Naive thymus-derived CD8-positive, alpha-beta T cell (primary cell): Measurements from ENCODE around the gene MYEOV. TPM values are rescaled to one million over a fixed set of nuclear protein-coding genes. Genes with fewer than 3 reads are reported as not detected.

Experiments used
- ATAC-seq, 2 donors: fragments of 150-1000 bp; cut with Tn5 transposase in 1 of 2; sonication (Bioruptor Pico), chemical (Tn5 transposase) in 1 of 2; 1 replicate in 1 of 2; 2 replicates in 1 of 2; pipeline ENCODE4 v1.10.0; 2021; ENCODE audit warnings: mild to moderate bottlenecking in 2 of 2, moderate library complexity in 2 of 2
- POLR2A ChIA-PET: fragments of 350-600 bp; sonication (Branson Sonifier 250); formaldehyde crosslinking; loops from one replicate; lab custom pipeline; 2021; ENCODE audit warnings: antibody characterized with exemption; lab: Charles Lee
- DNase-seq, 10 donors: peaks; one replicate each; pipeline versions ENCODE4 v3.0.0 to v3.0.0-alpha.2; 2020 to 2022
- H3K27ac Mint-ChIP-seq, 10 donors: one replicate each; pipeline ENCODE4 v1.8.0; 2020 to 2022; ENCODE audit warnings: mild to moderate bottlenecking in 10 of 10, mixed read lengths in 10 of 10, moderate library complexity in 4 of 10, inconsistent platforms in 1 of 10
- H3K27me3 Mint-ChIP-seq, 5 donors: one replicate each; pipeline ENCODE4 v1.8.0; 2021 to 2022; ENCODE audit warnings: mixed read lengths in 5 of 5
- H3K36me3 Mint-ChIP-seq, 3 donors: one replicate each; pipeline ENCODE4 v1.8.0; 2020 to 2022; ENCODE audit warnings: mixed read lengths in 3 of 3, mild to moderate bottlenecking in 2 of 3, inconsistent platforms in 1 of 3
- H3K4me1 Mint-ChIP-seq, 4 donors: one replicate each; pipeline ENCODE4 v1.8.0; 2021 to 2022; ENCODE audit warnings: mixed read lengths in 4 of 4
- H3K4me3 Mint-ChIP-seq, 10 donors: one replicate each; pipeline ENCODE4 v1.8.0; 2020 to 2022; ENCODE audit warnings: mild to moderate bottlenecking in 10 of 10, mixed read lengths in 10 of 10, moderate library complexity in 6 of 10, inconsistent platforms in 1 of 10
- H3K9me3 Mint-ChIP-seq, 9 donors: one replicate each; pipeline ENCODE4 v1.8.0; 2020 to 2022; ENCODE audit warnings: mixed read lengths in 9 of 9, mild to moderate bottlenecking in 3 of 9, inconsistent platforms in 1 of 9, moderate library complexity in 1 of 9
- polyA plus RNA-seq, 3 donors: library from polyadenylated mRNA; unstranded; fragments of 300-500 nt; fragmentation: Illumina TruSeq; gene quantifications; one replicate each; pipeline ENCODE4 v1.2.3, GENCODE V29; 2021
- total RNA-seq, 8 experiments: library from RNA in 2 of 8; stranded (reverse) in 2 of 8; gene quantifications; one replicate each; pipeline ENCODE4 v1.2.3 and lab custom pipeline; 2021 to 2026

MYEOV gene
- total and polyA plus RNA-seq, 5 experiments from 2014 or later: not detected

- peaks cover 0 to 1% (median 0%) of the 10 kb centered on the region in 4 donors for H3K4me1 Mint-ChIP-seq
- H3K27me3 Mint-ChIP-seq: peaks cover 0 to 35% (median 3%) of the 10 kb centered on the region in 5 donors
- ATAC-seq: no peak
- POLR2A ChIA-PET: no interaction called here
- H3K27ac Mint-ChIP-seq: no peak overlapping the region
- no peak for DNase-seq
- peaks cover 0 to 15% (median 6%) of the 10 kb centered on the region in 9 donors for H3K9me3 Mint-ChIP-seq
- peaks cover 0 to 14% (median 6%) of the 10 kb centered on the region in 3 donors for H3K36me3 Mint-ChIP-seq
- no peak overlapping the region for H3K4me3 Mint-ChIP-seq
Measured at GRCh38 chr11:69257134-69257533, 36.8 kb upstream of the MYEOV start.

DNA sequence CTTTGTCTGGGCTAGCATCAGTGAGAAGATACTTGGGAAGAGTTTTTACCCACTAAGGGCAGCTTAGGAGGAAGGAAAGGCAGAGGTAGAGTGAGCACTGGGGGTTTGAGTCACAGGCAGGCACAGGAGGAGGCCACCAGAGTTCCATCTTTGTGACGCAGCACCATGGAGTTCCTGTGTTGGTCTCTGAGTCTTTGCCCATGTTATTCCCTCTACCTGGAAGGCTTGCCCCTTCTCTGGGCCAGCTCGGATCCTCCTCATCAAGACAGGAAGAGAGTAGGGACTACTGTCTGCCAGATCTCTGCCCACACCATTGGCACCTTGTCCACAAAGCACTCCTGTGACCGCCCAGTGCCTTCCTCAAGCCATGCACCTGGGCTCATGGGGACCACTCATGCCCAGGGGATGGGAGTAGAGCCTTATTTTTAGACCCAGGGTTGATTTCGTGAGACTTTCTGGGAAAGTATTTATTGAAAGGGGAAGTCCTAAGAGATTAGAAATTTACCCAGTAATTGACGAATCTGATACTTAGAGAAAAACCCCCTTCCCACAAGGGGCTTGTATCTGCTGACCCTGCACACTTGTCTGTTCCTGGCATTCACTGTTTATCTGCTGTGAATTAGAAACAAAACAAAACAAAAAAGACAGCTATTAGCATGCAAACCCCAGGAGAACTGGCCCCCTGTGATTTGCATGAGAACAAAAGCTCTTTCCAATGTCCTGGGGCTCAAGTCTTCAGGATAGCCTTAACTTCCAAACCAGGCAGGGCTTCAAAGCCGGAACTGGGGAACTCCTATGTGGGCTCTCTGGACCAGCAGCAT is 35.9 kb upstream of the MYEOV start:
- H3K4me1 Mint-ChIP-seq: peaks cover 0 to 2% (median 0%) of the 10 kb centered on the region in 4 donors
- POLR2A ChIA-PET: no interaction called here
- H3K4me3 Mint-ChIP-seq: no peak overlapping the region
- DNase-seq (no peak), ATAC-seq (no peak)
- peaks cover 0 to 14% (median 3%) of the 10 kb centered on the region in 3 donors for H3K36me3 Mint-ChIP-seq
- H3K9me3 Mint-ChIP-seq: peaks cover 0 to 17% (median 6%) of the 10 kb centered on the region in 9 donors
- H3K27me3 Mint-ChIP-seq: peaks cover 0 to 41% (median 3%) of the 10 kb centered on the region in 5 donors
- H3K27ac Mint-ChIP-seq: no peak overlapping the region

- no peak overlapping the region for H3K27ac Mint-ChIP-seq
- H3K4me3 Mint-ChIP-seq: no peak overlapping the region
- peaks cover 0 to 24% (median 3%) of the 10 kb centered on the region in 9 donors for H3K9me3 Mint-ChIP-seq
- peaks cover 0 to 35% (median 3%) of the 10 kb centered on the region in 5 donors for H3K27me3 Mint-ChIP-seq
- H3K36me3 Mint-ChIP-seq: peaks cover 0 to 8% (median 0%) of the 10 kb centered on the region in 3 donors
- POLR2A ChIA-PET: no interaction called here
- DNase-seq (no peak), ATAC-seq (no peak)
- H3K4me1 Mint-ChIP-seq: peaks cover 0 to 4% (median 0%) of the 10 kb centered on the region in 4 donors
Measured at GRCh38 chr11:69259096-69259495, 34.9 kb upstream of the MYEOV start.

DNA sequence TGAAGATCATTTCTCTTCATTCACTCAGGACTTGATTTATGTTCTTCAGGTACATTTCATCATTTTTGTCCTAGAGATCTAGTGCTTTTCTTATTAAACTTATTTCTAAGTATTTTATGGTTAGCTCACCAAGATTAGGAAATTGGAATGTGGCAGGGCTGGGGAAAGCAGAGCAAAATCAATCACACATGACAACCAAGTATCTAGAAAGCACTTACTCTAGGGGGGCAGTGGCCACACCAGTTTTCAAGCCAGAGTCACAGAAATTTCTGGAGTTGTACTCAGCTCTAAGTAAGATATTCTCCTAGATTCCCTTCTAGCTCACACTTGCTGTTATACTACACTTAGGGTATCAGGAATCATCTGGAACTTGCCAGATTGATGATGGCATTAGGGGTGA is 33.3 kb upstream of the MYEOV start:
- no peak for ATAC-seq
- peaks cover 0 to 4% (median 0%) of the 10 kb centered on the region in 4 donors for H3K4me1 Mint-ChIP-seq
- no peak overlapping the region for H3K4me3 Mint-ChIP-seq
- POLR2A ChIA-PET: no interaction called here
- DNase-seq: no peak
- peaks cover 0 to 22% (median 1%) of the 10 kb centered on the region in 5 donors for H3K27me3 Mint-ChIP-seq
- H3K9me3 Mint-ChIP-seq: peaks cover 0 to 23% (median 2%) of the 10 kb centered on the region in 9 donors
- H3K27ac Mint-ChIP-seq: no peak overlapping the region
- H3K36me3 Mint-ChIP-seq: peaks cover 0 to 6% (median 0%) of the 10 kb centered on the region in 3 donors

GRCh38 chr11:69261116-69261515 is 32.8 kb upstream of the MYEOV start:
- peaks cover 0 to 1% (median 0%) of the 10 kb centered on the region in 3 donors for H3K36me3 Mint-ChIP-seq

GRCh38 chr11:69262918-69263735 is 30.8 kb upstream of the MYEOV start:
- POLR2A ChIA-PET: no interaction called here
- Mint-ChIP-seq H3K27ac (peak overlapping the region in 1 of 10 donors; percentile 5), H3K4me3 (no peak overlapping the region), H3K27me3 (peaks cover 0 to 12% (median 3%) of the 10 kb centered on the region in 5 donors), H3K36me3 (no peaks in the 10 kb centered on the region), H3K9me3 (peaks cover 0 to 15% (median 0%) of the 10 kb centered on the region in 9 donors), H3K4me1 (peaks cover 0 to 4% (median 0%) of the 10 kb centered on the region in 4 donors)
- DNase-seq (no peak), ATAC-seq (no peak)

More at GRCh38 chr11:69261116-69261515, 32.8 kb upstream of the MYEOV start:
- peaks cover 0 to 18% (median 0%) of the 10 kb centered on the region in 9 donors for H3K9me3 Mint-ChIP-seq
- peaks cover 0 to 17% (median 1%) of the 10 kb centered on the region in 5 donors for H3K27me3 Mint-ChIP-seq
- peak overlapping the region in 1 of 10 donors; percentile 18 for H3K27ac Mint-ChIP-seq
- no peak for DNase-seq
- POLR2A ChIA-PET: interaction anchor here (0.6 kb wide), 1 partner anchor 214 kb away, joined by 3 read pairs; no protein-coding TSS in a partner anchor
- H3K4me1 Mint-ChIP-seq: peaks cover 0 to 4% (median 0%) of the 10 kb centered on the region in 4 donors
- no peak overlapping the region for H3K4me3 Mint-ChIP-seq
- ATAC-seq: no peak

- POLR2A ChIA-PET: no interaction called here
- DNase-seq: no peak
- Mint-ChIP-seq H3K27ac (no peak overlapping the region), H3K9me3 (peaks cover 0 to 15% (median 0%) of the 10 kb centered on the region in 9 donors), H3K4me3 (no peak overlapping the region), H3K27me3 (peaks cover 0 to 12% (median 3%) of the 10 kb centered on the region in 5 donors), H3K36me3 (no peaks in the 10 kb centered on the region), H3K4me1 (peaks cover 0 to 4% (median 0%) of the 10 kb centered on the region in 4 donors)
- ATAC-seq: no peak
Measured at GRCh38 chr11:69263736-69264052, 30.3 kb upstream of the MYEOV start.

GRCh38 chr11:69264486-69264885 is 29.5 kb upstream of the MYEOV start:
- H3K27me3 Mint-ChIP-seq: peaks cover 0 to 12% (median 3%) of the 10 kb centered on the region in 5 donors
- peaks cover 0 to 15% (median 0%) of the 10 kb centered on the region in 9 donors for H3K9me3 Mint-ChIP-seq
- no peak for DNase-seq
- H3K36me3 Mint-ChIP-seq: no peaks in the 10 kb centered on the region
- peak overlapping the region in 1 of 10 donors; percentile 63 for H3K27ac Mint-ChIP-seq
- POLR2A ChIA-PET: interaction anchor here (0.6 kb wide), 1 partner anchor 712 kb away, joined by 7 read pairs; no protein-coding TSS in a partner anchor
- H3K4me3 Mint-ChIP-seq: no peak overlapping the region
- peaks cover 0 to 4% (median 0%) of the 10 kb centered on the region in 4 donors for H3K4me1 Mint-ChIP-seq
- ATAC-seq: no peak

DNA sequence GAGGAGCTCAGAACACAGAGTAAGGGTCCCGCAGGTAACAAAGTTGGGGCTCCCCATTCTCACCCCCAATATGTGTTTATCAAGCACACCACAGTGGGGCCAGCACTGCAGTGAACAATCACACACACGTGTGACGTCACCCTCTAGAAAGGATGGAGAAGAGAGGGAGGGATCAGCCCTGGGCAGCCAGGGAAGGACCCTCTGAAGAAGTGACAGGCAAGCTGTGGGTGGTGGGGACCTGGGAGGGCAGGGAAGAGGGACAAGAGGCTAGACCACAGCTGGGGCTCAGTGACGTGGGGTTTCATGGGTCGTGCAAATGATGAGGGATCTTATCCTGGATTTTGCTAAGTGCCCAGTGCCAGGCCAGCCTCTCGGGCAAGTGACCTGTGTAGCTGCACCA is 28.7 kb upstream of the MYEOV start:
- H3K27ac Mint-ChIP-seq: no peak overlapping the region
- peaks cover 0 to 12% (median 3%) of the 10 kb centered on the region in 5 donors for H3K27me3 Mint-ChIP-seq

GRCh38 chr11:69265911-69266510 is 27.9 kb upstream of the MYEOV start:
- POLR2A ChIA-PET: no interaction called here
- Mint-ChIP-seq H3K36me3 (no peaks in the 10 kb centered on the region), H3K9me3 (peaks cover 0 to 15% (median 0%) of the 10 kb centered on the region in 9 donors), H3K27me3 (peaks cover 0 to 12% (median 3%) of the 10 kb centered on the region in 5 donors), H3K4me1 (peaks cover 0 to 4% (median 0%) of the 10 kb centered on the region in 4 donors), H3K4me3 (no peak overlapping the region), H3K27ac (no peak overlapping the region)
- no peak for ATAC-seq
- no peak for DNase-seq

More for the DNA sequence above, 28.7 kb upstream of the MYEOV start:
- POLR2A ChIA-PET: no interaction called here
- Mint-ChIP-seq H3K36me3 (no peaks in the 10 kb centered on the region), H3K4me1 (peaks cover 0 to 4% (median 0%) of the 10 kb centered on the region in 4 donors), H3K9me3 (peaks cover 0 to 15% (median 0%) of the 10 kb centered on the region in 9 donors), H3K4me3 (no peak overlapping the region)
- ATAC-seq (no peak), DNase-seq (no peak)

DNA sequence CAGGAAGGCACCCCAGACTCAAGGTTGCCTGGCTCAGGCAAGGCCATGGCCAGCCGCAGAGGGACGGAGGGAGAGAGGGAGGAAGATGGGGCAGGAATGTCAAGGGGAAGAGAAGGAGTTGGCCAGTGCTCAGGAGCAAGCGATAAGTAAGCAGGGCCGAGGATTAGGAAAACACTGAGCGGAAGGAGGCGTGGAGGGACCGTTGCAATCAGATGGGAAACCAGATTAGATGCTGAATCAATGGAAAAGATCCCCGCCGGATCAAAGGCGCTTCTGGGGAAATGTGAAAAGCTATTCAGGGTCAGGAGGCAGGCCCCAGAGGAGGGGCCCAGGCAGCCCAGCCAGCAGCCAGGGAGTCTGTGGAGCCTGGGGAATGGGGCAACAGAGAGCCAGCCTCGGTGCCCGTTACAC is 26.6 kb upstream of the MYEOV start:
- DNase-seq (no peak), ATAC-seq (no peak)
- Mint-ChIP-seq H3K9me3 (peaks cover 0 to 17% (median 0%) of the 10 kb centered on the region in 9 donors), H3K4me1 (peaks cover 0 to 2% (median 0%) of the 10 kb centered on the region in 4 donors), H3K27ac (no peak overlapping the region), H3K27me3 (peaks cover 0 to 11% (median 3%) of the 10 kb centered on the region in 5 donors), H3K4me3 (no peak overlapping the region), H3K36me3 (no peaks in the 10 kb centered on the region)
- POLR2A ChIA-PET: no interaction called here

- Mint-ChIP-seq H3K36me3 (no peaks in the 10 kb centered on the region), H3K4me3 (no peak overlapping the region), H3K4me1 (peaks cover 0 to under 1% (median 0%) of the 10 kb centered on the region in 4 donors), H3K27me3 (peaks cover 0 to 3% (median 1%) of the 10 kb centered on the region in 5 donors), H3K27ac (peak overlapping the region in 1 of 10 donors; percentile 79), H3K9me3 (peaks cover 0 to 6% (median 0%) of the 10 kb centered on the region in 9 donors)
- DNase-seq: no peak
- ATAC-seq: no peak
- POLR2A ChIA-PET: no interaction called here
Measured at GRCh38 chr11:69268911-69269310, 25.0 kb upstream of the MYEOV start.
